GM12892 (cell line): ENCODE data around the gene WDTC1.

Experiments
- POLR2A ChIP-seq: IDR thresholded peaks from 2 replicates; pipeline ENCODE4 v1.6.1; 2011; ENCODE audit warnings: low read depth, low read length, control low read depth
- POLR2AphosphoS5 ChIP-seq: IDR thresholded peaks from 2 replicates; pipeline ENCODE4 v1.6.1; 2011; ENCODE audit warnings: low read depth, low read length, control low read depth
- TAF1 ChIP-seq: IDR thresholded peaks from 2 replicates; pipeline ENCODE4 v1.6.1; 2011; ENCODE audit warnings: low read depth, mild to moderate bottlenecking, control low read depth, low read length, borderline replicate concordance

DNA sequence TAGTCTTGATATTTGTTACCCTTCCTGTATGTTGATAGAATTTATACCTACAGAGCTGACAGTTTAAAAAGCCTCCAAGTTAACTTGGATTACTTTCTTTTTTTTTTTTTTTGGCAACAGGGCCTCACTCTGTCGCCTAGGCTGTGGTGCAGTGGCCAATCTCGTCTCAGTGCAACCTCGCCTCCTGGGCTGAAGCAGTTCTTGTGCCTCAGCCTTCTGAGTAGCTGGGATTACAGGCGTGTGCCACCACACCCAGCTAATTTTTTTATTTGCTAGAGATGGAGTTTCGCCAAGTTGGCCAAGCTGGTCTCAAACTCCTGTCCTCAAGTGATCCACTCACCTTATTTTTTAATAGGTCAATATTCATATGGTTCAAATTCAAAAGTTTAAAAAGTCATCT lies 32.7 kb downstream of the WDTC1 start:
- no peak for TF ChIP-seq POLR2A
- no peak for TF ChIP-seq TAF1
- no peak for TF ChIP-seq POLR2AphosphoS5
